Stomach smooth muscle (tissue), 2 donors: ENCODE measurements around the gene MORN1.
"Not testable (repeated sequence)": the region's sequence is repeated elsewhere in the genome, so short reads cannot be mapped to it uniquely, and the experiment has no call there.

Source experiments
- H3K27ac ChIP-seq: one replicate; pipeline ENCODE4 v1.7.0; 2013; ENCODE audit warnings: mild to moderate bottlenecking, low read length, inconsistent platforms
- H3K27me3 ChIP-seq, 2 donors: one replicate each; pipeline ENCODE4 v1.7.0; 2013; ENCODE audit warnings: low read length in 2 of 2; ENCODE audit not compliant: insufficient read depth in 2 of 2, control insufficient read depth in 1 of 2
- H3K36me3 ChIP-seq, 2 donors: one replicate each; pipeline ENCODE4 v1.7.0; 2013; ENCODE audit warnings: low read length in 2 of 2; ENCODE audit not compliant: control insufficient read depth in 2 of 2, insufficient read depth in 2 of 2
- H3K4me1 ChIP-seq: one replicate; pipeline ENCODE4 v1.7.0; 2013; ENCODE audit warnings: low read length; ENCODE audit not compliant: control insufficient read depth, insufficient read depth
- H3K4me3 ChIP-seq, 2 donors: one replicate each; pipeline ENCODE4 v1.7.0; 2013; ENCODE audit warnings: low read length in 2 of 2
- H3K9ac ChIP-seq, 2 donors: one replicate each; pipeline ENCODE4 v1.7.0; 2013; ENCODE audit warnings: low read length in 2 of 2, mild to moderate bottlenecking in 1 of 2
- H3K9me3 ChIP-seq, 2 donors: one replicate each; pipeline ENCODE4 v1.7.0; 2013; ENCODE audit warnings: low read length in 2 of 2; ENCODE audit not compliant: control insufficient read depth in 2 of 2
- donor health status: healthy.
- donor health status: Pancreatic carcinoma.

Gene MORN1

GRCh38 chr1:2340086-2340917, 51.1 kb downstream of the MORN1 start:
- Histone ChIP-seq H3K36me3 (no peaks in the 10 kb centered on the region), H3K9ac (no peak overlapping the region), H3K9me3 (no peaks in the 10 kb centered on the region), H3K4me1 (no peaks in the 10 kb centered on the region), H3K27ac (no peak overlapping the region), H3K4me3 (no peak overlapping the region), H3K27me3 (no peaks in the 10 kb centered on the region)

DNA sequence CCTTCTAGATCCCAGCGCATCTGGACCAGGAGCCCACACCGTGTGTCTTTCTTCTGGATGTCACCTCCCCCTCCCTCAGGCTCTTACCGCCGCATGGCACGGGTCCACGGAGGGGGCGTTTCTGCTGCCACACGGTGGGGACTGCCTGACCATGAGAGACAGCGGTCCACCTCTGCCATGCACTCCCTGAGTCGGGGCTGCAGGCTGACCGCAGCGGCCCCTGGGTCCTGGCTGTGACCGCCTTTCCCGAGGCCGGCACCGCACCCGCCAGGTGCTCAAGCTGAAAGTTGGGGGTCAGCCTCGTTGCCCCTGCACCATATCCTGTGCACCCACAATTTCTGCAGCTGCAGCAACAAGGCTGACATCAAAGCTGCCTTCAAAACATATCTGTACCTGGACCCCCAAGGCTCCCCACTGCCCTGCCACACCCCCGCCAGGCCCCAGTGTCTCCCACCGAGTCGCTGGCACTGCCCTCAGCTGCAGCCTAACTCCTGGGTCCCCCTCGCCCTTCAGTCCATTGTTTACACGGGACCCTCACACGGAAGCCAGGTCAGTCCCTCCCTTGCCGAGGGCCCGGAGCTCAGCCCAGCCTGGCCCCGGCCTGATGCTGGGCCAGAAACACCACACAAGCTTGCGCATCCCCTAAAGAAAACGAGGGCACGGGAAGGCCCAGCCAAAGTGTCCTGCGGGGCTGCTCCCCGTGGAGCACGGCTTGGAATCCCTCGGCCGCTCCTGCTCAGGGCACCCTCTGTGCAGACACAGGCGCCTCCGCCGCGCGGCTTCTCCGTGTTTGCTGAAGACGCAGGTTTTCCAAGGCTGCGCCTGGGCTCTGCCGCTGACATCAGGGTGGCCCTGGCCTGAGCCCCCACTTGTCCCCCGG, 51.9 kb downstream of the MORN1 start:
- Histone ChIP-seq H3K4me3 (no peak overlapping the region), H3K9ac (no peak overlapping the region), H3K36me3 (no peaks in the 10 kb centered on the region), H3K27me3 (no peaks in the 10 kb centered on the region), H3K4me1 (no peaks in the 10 kb centered on the region), H3K27ac (no peak overlapping the region), H3K9me3 (no peaks in the 10 kb centered on the region)

DNA sequence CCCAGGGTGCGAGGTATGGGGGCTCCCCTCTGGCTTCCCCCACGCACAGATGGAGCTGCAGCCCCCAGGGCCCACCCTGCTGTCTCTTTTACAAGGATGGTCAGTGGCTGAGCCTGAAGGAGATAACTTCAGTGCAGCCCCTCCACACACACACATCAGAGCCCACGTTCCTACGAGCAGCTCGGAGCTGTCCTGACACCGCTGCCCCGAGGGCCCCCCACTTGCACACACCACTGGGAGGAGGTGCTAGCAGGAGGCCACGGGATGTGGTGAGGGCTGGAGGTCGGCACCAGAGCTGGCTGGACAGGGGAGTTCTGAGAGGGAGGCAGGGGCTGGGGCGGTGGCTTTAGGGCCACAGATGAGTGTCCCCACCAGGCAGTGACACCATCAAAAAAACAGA, 53.9 kb downstream of the MORN1 start:
- no peak overlapping the region for H3K4me3 ChIP-seq
- no peak overlapping the region for H3K9ac ChIP-seq
- no peaks in the 10 kb centered on the region for H3K36me3 ChIP-seq
- no peaks in the 10 kb centered on the region for H3K9me3 ChIP-seq
- no peak overlapping the region for H3K27ac ChIP-seq
- no peaks in the 10 kb centered on the region for H3K27me3 ChIP-seq
- no peaks in the 10 kb centered on the region for H3K4me1 ChIP-seq

DNA sequence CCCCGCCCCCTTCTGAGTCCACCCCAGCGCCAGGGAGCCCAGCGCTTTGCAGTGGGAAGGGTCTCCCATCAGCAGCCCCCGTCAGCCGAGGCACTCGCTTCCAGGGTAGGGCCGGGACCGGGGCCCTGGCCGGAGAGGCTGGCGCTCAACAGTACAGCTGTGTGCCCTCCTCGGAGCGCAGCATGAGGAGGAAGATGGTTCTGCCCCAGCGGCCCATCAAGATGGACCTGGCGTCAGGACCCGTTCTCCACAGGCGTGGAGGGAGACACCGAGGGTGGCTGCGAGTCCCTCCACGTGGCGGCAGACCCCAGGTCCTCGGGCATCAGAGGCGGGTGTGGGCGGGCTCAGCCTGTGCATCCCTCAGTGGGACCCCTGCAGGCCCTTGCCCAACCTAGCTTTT, 54.3 kb downstream of the MORN1 start:
- Histone ChIP-seq H3K27me3 (no peaks in the 10 kb centered on the region), H3K36me3 (no peaks in the 10 kb centered on the region), H3K27ac (no peak overlapping the region), H3K4me3 (no peak overlapping the region), H3K9ac (no peak overlapping the region), H3K9me3 (no peaks in the 10 kb centered on the region), H3K4me1 (no peaks in the 10 kb centered on the region)

GRCh38 chr1:2336499-2336898, 54.9 kb downstream of the MORN1 start:
- Histone ChIP-seq H3K9ac (no peak overlapping the region), H3K27ac (no peak overlapping the region), H3K36me3 (no peaks in the 10 kb centered on the region), H3K9me3 (no peaks in the 10 kb centered on the region), H3K4me3 (no peak overlapping the region), H3K4me1 (peaks cover 1% of the 10 kb centered on the region), H3K27me3 (no peaks in the 10 kb centered on the region)

DNA sequence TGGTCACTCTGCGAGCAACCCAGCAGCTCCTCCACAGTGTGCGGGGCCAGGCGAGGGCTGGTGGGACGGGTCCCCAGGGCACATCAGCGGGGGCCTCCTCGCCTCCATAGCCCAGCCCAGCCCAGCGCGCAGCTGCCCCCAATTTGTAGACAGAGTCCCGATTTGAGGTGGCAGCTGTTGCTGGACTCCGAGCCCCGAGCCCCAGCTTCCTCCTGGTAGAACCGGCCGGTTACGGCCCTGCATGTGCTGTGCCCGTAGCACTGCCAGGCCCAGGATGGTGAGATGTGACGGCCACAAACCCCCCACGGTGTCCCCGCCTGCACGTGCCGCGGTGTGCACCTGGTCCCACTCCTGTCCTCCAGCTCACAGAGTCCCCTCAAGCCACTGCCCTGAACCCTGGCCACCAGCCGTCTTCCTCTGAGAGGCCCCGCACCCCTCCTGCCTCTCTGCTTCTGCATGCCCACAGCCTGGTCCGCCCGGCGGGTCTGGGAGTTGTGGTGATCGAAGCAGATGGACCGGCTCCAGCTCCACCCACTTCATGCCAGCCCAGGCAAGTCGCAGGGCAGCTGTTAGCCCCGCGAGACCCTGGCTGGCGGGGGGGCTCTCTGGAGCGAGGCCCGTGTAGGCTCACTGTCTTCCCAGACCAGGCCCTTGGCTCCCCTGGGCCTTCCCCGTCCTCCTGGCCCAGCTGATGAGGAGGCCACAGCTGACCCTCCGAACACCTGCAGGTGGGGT, 55.5 kb downstream of the MORN1 start:
- peaks cover 7% of the 10 kb centered on the region for H3K4me1 ChIP-seq
- H3K4me3 ChIP-seq: no peak overlapping the region
- no peaks in the 10 kb centered on the region for H3K9me3 ChIP-seq
- H3K27ac ChIP-seq: no peak overlapping the region
- no peaks in the 10 kb centered on the region for H3K27me3 ChIP-seq
- no peaks in the 10 kb centered on the region for H3K36me3 ChIP-seq
- no peak overlapping the region for H3K9ac ChIP-seq

GRCh38 chr1:2334883-2335534, 56.3 kb downstream of the MORN1 start:
- Histone ChIP-seq H3K9ac (no peak overlapping the region), H3K27me3 (no peaks in the 10 kb centered on the region), H3K36me3 (no peaks in the 10 kb centered on the region), H3K9me3 (no peaks in the 10 kb centered on the region), H3K27ac (no peak overlapping the region), H3K4me3 (no peak overlapping the region), H3K4me1 (peaks cover 16% of the 10 kb centered on the region)

DNA sequence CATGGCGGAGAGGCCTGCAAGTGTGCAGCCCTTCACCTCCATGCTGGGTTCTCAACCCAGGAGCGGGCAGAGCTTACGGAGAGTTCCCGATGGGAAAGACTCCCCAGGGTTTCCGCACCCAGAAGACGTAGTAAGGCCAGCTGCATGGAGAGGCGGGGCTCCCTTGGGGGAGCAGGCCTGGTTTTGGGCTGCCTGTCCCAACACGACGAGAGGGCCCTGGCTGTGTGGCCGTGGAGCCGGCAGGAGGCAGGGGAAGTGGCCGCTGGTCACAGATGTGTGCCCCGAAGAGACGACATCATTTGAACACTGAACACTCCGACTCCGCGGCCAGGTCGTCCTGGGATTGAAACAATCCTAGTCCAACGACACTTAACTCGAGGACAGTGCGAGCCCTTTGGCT, 57.0 kb downstream of the MORN1 start:
- Histone ChIP-seq H3K9ac (no peak overlapping the region), H3K4me3 (no peak overlapping the region), H3K27me3 (no peaks in the 10 kb centered on the region), H3K27ac (no peak overlapping the region), H3K36me3 (no peaks in the 10 kb centered on the region), H3K9me3 (no peaks in the 10 kb centered on the region), H3K4me1 (peaks cover 18% of the 10 kb centered on the region)

GRCh38 chr1:2331580-2331979, 59.8 kb downstream of the MORN1 start:
- not testable (repeated sequence) for H3K36me3 ChIP-seq, H3K27me3 ChIP-seq, H3K27ac ChIP-seq, H3K9me3 ChIP-seq, H3K4me3 ChIP-seq
- H3K9ac ChIP-seq: peak overlapping the region in 1 of 2 donors; percentile 23
- peaks cover 18% of the 10 kb centered on the region for H3K4me1 ChIP-seq

GRCh38 chr1:2331200-2331544, 60.2 kb downstream of the MORN1 start:
- no peaks in the 10 kb centered on the region for H3K9me3 ChIP-seq
- no peak overlapping the region for H3K4me3 ChIP-seq
- H3K27me3 ChIP-seq: no peaks in the 10 kb centered on the region
- peak overlapping the region in 1 of 2 donors; percentile 23 for H3K9ac ChIP-seq
- no peaks in the 10 kb centered on the region for H3K36me3 ChIP-seq
- no peak overlapping the region for H3K27ac ChIP-seq
- H3K4me1 ChIP-seq: peaks cover 18% of the 10 kb centered on the region
